ENCODE data around the gene DTNB.

Gene DTNB

GRCh38 chr2:25497229-25497917 lies 176.0 kb downstream of the DTNB start:
- DNase-seq (ENCODE audit: low read depth) = no peak

- no peak for DNase-seq (ENCODE audit: low read depth)
Observed at GRCh38 chr2:25494616-25495015, 178.8 kb downstream of the DTNB start.

GRCh38 chr2:25493207-25493606 lies 180.2 kb downstream of the DTNB start:
- no peak for DNase-seq (ENCODE audit: low read depth)

DNA sequence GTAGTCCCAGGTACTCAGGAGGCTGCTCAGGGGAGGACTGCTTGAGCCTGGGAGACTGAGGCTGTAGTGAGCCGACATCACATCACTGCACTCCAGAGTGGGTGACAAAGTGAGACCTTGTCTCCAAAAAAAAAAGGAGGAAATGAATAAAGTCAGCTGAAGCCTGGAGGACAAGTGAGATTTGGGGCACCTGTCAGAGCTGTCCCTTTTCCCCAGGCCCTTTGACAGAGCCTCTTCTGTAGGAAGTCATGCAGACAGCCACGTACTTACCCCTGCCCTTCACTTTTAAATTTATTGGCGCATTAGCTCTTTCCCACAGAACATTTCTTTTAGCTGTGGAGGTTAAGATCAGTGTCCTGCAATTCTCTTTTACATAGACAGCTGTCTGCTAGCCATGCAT lies 180.7 kb downstream of the DTNB start:
- DNase-seq (ENCODE audit: low read depth) = no peak

GRCh38 chr2:25491966-25492532 lies 181.3 kb downstream of the DTNB start:
- no peak for DNase-seq (ENCODE audit: low read depth)

DNA sequence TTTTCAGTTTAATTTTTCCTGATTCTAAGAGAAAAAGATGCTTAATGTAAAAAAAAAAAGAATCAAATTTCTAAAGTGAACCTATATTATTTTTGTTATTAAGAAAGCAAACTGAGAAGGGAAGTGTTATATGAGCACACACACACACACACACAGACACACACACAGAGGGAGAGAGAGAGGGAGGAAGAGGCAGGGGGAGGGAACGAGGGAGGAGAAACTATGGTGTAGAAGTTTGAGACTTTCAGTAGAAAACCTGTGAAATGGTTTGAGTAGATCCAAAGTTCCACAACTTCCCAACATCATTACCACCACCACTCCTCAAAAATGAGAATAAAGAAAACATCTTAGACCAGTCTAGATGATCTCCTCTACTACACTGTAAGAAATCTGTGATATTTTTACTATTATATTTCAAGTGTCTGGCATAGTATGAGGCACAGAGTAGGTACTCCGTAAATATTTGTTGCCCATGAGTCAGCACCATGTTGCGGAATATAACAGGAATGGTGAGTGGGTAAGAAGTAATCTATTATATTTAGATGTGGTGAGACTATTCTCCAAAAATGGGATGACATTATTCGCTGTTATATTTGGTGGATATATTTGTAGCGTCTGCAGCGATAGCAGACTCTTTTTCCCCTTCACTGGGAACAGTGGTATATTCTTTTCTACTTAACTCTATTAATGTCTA lies 182.2 kb downstream of the DTNB start:
- no peak for DNase-seq (ENCODE audit: low read depth)

DNA sequence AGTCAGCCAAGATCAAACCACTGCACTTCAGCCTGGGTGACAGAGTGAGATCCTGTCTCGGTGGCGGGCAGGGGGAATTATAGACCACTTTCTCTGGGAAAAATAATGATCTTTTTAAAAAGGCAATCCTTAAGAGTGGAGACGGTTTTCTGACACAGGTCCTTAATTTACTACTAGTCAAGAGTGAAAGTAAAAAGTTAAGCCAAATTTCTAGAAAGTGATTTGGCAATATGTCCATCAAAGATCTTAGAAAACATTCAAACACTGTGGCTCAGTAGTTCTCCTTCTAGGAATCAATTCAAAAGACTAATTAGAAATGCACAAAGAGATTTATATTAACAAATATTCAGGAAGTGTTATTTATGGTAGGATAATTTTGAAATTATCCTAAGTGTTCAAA lies 183.2 kb downstream of the DTNB start:
- no peak for DNase-seq (ENCODE audit: low read depth)

DNA sequence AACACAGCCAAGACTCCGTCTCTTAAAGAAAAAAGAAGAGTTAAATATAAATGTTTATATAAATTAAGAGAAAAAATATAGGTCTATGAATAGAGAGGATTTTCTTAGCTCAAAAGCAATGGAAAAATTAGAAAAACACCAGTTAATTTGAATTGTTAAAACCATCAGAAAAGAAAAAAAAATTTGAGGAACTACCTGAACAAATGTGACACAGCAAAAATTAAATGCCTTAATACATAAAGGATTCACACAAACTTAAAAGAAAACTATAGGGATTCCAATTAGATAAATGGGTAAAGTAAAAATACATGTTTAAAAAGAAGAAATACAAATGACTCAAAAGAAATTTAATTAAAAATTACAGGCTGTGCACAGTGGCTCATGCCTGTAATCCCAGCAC lies 183.7 kb downstream of the DTNB start:
- no peak for DNase-seq (ENCODE audit: low read depth)

DNA sequence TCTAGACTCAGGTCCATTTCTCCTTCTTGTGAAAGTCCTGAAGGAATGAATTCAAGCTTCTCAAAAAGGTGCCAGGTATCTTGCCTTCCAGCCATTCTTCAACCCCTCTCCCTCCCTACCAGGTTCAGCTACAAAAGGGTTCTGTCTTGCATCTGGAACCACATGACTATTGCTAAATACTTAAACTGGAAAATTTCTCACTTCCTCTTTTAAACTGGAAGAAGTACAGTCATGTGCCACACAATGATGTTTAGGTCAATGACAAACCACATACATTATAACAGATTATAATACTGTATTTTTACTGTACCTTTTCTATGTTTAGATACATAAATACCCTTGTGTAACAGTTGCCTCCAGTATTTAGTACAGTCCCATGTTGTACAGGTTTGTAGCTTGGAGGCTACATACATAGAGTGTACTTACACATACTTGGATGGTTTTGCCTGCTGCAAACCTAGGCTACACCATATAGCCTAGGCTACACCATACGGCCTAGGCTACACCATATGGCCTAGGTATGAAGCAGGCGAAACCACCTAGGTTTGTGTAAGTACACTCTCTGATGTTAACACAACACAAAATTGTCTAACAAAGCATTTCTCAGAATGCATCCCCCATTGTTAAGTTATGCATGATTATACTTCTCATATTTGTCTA lies 189.6 kb downstream of the DTNB start:
- DNase-seq (ENCODE audit: low read depth) = no peak

GRCh38 chr2:25482341-25482740 lies 191.0 kb downstream of the DTNB start:
- DNase-seq (ENCODE audit: low read depth) = no peak

GRCh38 chr2:25481381-25482300 lies 191.7 kb downstream of the DTNB start:
- DNase-seq (ENCODE audit: low read depth) = no peak

DNA sequence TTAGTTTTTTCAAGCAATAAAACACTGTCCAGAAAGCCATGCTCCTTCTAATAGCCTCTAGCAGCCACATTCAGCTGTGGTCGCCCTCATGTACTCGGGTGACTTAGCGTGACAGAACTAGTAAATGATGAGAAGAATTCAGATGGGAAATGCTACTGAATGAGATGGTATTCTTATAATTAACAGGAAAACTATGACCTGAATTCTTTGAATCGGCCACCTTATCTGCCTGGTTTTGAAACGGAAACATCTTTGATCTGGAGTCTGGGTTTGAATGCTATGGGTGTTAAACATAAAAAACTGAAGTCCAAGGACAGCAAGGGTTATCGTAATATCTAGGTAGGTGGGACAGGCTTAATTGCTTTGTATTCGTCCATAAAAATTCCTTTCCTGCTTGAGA lies 192.8 kb downstream of the DTNB start:
- no peak for DNase-seq (ENCODE audit: low read depth)

GRCh38 chr2:25479761-25480160 lies 193.6 kb downstream of the DTNB start:
- DNase-seq (ENCODE audit: low read depth) = no peak

- DNase-seq (ENCODE audit: low read depth) = no peak
Observed at GRCh38 chr2:25478736-25479135, 194.6 kb downstream of the DTNB start.

DNA sequence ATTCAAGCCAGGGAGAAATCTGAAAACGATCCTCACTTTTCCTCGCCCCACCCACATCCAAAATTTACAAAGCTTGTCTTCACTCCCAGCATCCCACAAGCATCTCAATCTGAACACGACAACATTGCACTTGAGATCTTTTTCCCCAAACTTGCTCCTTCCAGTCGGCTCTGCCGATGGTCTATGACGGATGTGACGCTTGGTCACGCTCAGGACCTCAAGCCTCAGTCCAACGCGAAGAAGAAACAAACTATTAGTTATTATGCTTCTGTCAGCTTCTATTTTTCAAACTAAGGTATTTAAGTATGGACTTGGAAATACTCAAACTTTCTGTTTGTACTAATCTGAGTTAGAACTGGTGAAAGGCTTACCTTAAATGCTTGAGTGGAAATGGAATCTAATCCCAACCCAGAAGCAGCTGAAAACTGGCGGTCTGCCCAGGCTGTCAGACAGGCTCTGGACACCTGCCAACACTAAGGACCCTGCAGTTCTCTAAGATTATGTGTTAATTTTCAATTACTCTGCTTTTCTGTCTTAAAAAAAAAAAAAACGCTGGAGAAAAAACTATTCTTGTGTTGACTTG lies 199.5 kb downstream of the DTNB start:
- DNase-seq (ENCODE audit: low read depth) = no peak

DNA sequence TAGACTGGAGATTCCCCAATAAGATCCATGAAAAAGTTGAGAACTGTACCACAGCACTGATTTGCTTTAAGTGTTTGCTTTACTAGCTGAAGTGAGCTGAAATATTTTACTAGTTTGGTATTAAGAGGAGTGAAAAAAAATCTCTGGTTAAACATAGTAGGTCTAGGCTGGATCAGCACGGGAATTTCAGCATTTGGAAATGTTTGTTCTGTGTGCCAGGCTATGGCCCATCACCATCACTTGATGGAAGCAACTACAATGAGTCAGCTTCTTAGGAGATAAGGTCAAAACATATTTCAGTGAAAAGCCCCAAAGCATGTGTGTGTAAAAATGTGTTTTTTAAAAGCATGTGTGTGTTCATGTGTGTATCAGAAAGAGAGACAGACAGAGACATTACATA lies 200.2 kb downstream of the DTNB start:
- no peak for DNase-seq (ENCODE audit: low read depth)

DNA sequence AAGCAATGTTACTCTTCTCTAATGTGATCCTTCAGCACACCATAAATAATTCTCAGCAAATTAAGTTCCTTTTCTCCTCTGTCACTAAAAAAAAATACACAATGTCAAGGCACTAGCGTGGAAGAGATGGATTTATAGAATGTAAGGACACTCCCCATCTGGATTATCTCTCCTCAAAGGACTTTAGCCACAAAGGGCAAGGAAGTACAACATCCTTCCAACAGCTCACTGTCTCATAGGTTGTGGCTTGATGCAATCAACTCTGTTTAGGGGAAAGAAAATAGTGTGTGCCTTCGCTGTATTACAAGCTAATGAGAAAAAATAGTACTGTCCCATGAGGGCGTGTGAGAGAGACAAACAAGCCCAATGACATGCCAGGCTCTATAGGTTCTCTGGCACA lies 202.6 kb downstream of the DTNB start:
- no peak for DNase-seq (ENCODE audit: low read depth)

DNA sequence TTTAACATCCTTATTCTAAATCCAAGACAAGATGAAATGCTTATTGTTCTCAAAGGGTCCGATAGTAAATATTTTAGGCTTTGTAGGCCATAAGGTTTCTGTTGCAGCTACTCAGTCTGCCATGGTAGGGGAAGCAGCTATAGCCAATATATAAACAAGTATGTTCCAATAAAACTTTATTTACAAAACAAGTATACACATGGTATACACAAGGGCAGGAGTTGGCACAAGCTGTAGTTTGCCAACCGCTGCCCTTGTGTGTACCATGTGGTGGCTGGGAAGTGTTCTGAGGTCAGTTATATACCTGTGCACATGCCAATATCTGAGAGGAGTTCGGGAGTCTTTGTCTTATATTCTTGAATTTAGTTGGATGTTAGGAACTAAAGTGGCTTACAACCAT lies 205.6 kb downstream of the DTNB start:
- no peak for DNase-seq (ENCODE audit: low read depth)

DNA sequence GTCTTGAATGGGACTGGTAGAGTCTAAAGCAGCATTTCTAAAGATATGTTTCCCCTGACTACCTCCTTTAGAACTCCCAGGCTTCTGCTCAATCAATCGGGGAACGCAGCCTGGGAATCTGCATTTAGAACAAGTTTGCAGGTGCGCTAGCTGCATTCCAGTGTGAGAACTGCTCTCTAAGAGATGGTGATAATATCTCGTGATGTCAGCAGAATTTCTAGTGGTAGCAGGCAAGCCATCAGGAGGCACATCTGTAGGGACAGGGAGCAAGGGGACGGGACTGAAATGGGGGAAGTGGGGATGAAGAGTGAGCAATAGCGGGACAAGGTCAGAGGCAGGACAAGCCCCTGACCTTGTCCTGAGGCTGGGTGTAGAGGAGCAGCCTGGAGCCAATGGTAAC lies 211.4 kb downstream of the DTNB start:
- DNase-seq (ENCODE audit: low read depth) = no peak

DNA sequence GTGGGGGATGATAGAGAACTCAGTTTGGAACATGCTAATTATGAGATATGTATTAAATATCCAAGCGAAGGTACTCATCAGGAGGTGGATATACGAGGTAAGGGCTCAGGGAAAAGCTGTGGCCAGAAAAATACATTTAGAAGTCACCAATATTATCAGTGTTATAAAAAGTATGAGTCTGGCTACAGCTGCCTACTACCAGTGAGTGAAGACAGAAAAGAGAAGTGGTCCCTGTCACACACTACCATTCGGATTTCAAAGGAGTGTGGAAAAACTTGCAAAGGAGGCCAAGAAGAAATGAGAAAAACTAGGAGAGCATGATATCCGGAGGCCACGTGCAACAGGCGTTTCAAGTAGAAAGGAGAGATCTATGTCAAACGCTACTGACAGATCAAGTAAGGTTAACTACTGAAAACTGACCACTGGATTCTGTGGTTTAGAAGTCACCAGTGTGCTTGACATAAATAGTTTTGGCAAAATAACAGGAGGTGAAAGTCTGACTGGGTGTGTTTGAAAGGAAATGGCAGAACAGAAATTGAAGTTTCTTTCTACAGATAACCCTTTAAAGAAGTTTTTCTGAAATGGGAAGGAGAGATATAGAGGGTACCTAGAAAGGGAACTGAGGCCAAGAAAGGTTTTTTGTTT lies 213.0 kb downstream of the DTNB start:
- no peak for DNase-seq (ENCODE audit: low read depth)

Measured in CMK (cell line).